Neutrophil (primary cell): ENCODE data around the gene ZFAND3.

Experiments used
- H3K27ac ChIP-seq: fragments of 200-600 bp; sonication (generic); 2 replicates; pipeline ENCODE4 v1.5.1; 2016; ENCODE audit warnings: mild to moderate bottlenecking, moderate library complexity
- H3K27me3 ChIP-seq: fragments of 200-600 bp; sonication (generic); 2 replicates; pipeline ENCODE4 v1.6.0; 2016; ENCODE audit warnings: mild to moderate bottlenecking
- H3K36me3 ChIP-seq: fragments of 200-600 bp; sonication (generic); 2 replicates; pipeline ENCODE4 v1.5.1; 2017
- H3K4me1 ChIP-seq, 2 experiments: fragments of 200-600 bp in 1 of 2; sonication (generic) in 1 of 2; 1 replicate in 1 of 2; 2 replicates in 1 of 2; pipeline versions ENCODE4 v1.5.1 to v1.6.1; 2013 to 2016; ENCODE audit warnings: low read depth in 1 of 2, low read length in 1 of 2, mild to moderate bottlenecking in 1 of 2, moderate library complexity in 1 of 2; ENCODE audit not compliant: control insufficient read depth in 1 of 2, insufficient read depth in 1 of 2
- H3K4me3 ChIP-seq, 2 experiments: fragments of 200-600 bp in 1 of 2; sonication (generic) in 1 of 2; 1 replicate in 1 of 2; 2 replicates in 1 of 2; pipeline ENCODE4 v1.5.1; 2013 to 2016; ENCODE audit warnings: low read depth in 1 of 2, low read length in 1 of 2, mild to moderate bottlenecking in 1 of 2, moderate library complexity in 1 of 2
- H3K9me3 ChIP-seq: fragments of 200-600 bp; sonication (generic); 2 replicates; pipeline ENCODE4 v1.5.1; 2016
- CTCF ChIP-seq: fragments of 200-600 bp; sonication (generic); IDR thresholded peaks from 2 replicates; pipeline ENCODE4 v1.5.1; 2016; ENCODE audit warnings: antibody characterized with exemption

ZFAND3 gene

GRCh38 chr6:37983720-37984501, 164.4 kb downstream of the ZFAND3 start:
- Histone ChIP-seq H3K27me3 (no peaks in the 10 kb centered on the region), H3K27ac (no peak overlapping the region), H3K4me3 (no peak overlapping the region), H3K36me3 (no peaks in the 10 kb centered on the region), H3K9me3 (no peaks in the 10 kb centered on the region), H3K4me1 (peaks cover 5 to 14% of the 10 kb centered on the region in 2 experiments)
- no peak for TF ChIP-seq CTCF

- no peak for TF ChIP-seq CTCF
- Histone ChIP-seq H3K4me3 (no peak overlapping the region), H3K36me3 (no peaks in the 10 kb centered on the region), H3K9me3 (no peaks in the 10 kb centered on the region), H3K27me3 (no peaks in the 10 kb centered on the region), H3K27ac (no peak overlapping the region), H3K4me1 (peaks cover 5 to 14% of the 10 kb centered on the region in 2 experiments)
Observed at GRCh38 chr6:37984578-37984977, 165.1 kb downstream of the ZFAND3 start.

- peaks cover 5 to 14% of the 10 kb centered on the region in 2 experiments for H3K4me1 ChIP-seq
- TF ChIP-seq CTCF = no peak
- no peaks in the 10 kb centered on the region for H3K9me3 ChIP-seq
- no peaks in the 10 kb centered on the region for H3K27me3 ChIP-seq
- no peak overlapping the region for H3K4me3 ChIP-seq
- H3K36me3 ChIP-seq = no peaks in the 10 kb centered on the region
- H3K27ac ChIP-seq = peak overlapping the region; percentile 26
Observed at GRCh38 chr6:37985355-37985754, 165.8 kb downstream of the ZFAND3 start.

GRCh38 chr6:37987018-37987417, 167.5 kb downstream of the ZFAND3 start:
- TF ChIP-seq CTCF = no peak
- H3K4me3 ChIP-seq = no peak overlapping the region
- H3K9me3 ChIP-seq = no peaks in the 10 kb centered on the region
- no peaks in the 10 kb centered on the region for H3K36me3 ChIP-seq
- H3K4me1 ChIP-seq = peaks cover 5 to 11% of the 10 kb centered on the region in 2 experiments
- H3K27ac ChIP-seq = no peak overlapping the region
- no peaks in the 10 kb centered on the region for H3K27me3 ChIP-seq

- H3K27me3 ChIP-seq = no peaks in the 10 kb centered on the region
- H3K4me1 ChIP-seq = peaks cover 5% of the 10 kb centered on the region in 2 experiments
- no peaks in the 10 kb centered on the region for H3K9me3 ChIP-seq
- no peak for TF ChIP-seq CTCF
- H3K27ac ChIP-seq = no peak overlapping the region
- H3K4me3 ChIP-seq = no peak overlapping the region
- H3K36me3 ChIP-seq = no peaks in the 10 kb centered on the region
Observed at GRCh38 chr6:37987559-37987958, 168.0 kb downstream of the ZFAND3 start.
